ENCODE measurements around the gene CLEC11A.

- no peak for TF ChIP-seq CEBPB (IDR thresholded peaks at IDR 0.05; ENCODE audit: low read depth, low read length)
- no peak for TF ChIP-seq CTCF (IDR thresholded peaks at IDR 0.05; ENCODE audit: control extremely low read depth in 1 of 3, insufficient read depth in 1 of 3, low read depth in 1 of 3, low read length in 3 of 3)
- no peak for TF ChIP-seq POLR2AphosphoS5 (IDR thresholded peaks at IDR 0.05; ENCODE audit: low read depth, low read length)
- no peak for TF ChIP-seq POLR2A (IDR thresholded peaks at IDR 0.05; ENCODE audit: control extremely low read depth in 1 of 2, low read depth in 2 of 2, low read length in 2 of 2)
- TF ChIP-seq EGR1 (IDR thresholded peaks at IDR 0.05; ENCODE audit: borderline replicate concordance, low read depth, low read length), result no peak
- TF ChIP-seq TEAD4 (IDR thresholded peaks at IDR 0.05; ENCODE audit: low read depth, low read length), result no peak
- TF ChIP-seq SIRT6 (IDR thresholded peaks at IDR 0.05; ENCODE audit: low read length), result no peak
- no peak for TF ChIP-seq ATF3 (IDR thresholded peaks at IDR 0.05; ENCODE audit: insufficient read depth, low read depth, low read length)
- TF ChIP-seq ZNF274 (IDR thresholded peaks at IDR 0.05; ENCODE audit: borderline replicate concordance, extremely low read depth, low read length), result no peak
- TF ChIP-seq, protein P1, sequence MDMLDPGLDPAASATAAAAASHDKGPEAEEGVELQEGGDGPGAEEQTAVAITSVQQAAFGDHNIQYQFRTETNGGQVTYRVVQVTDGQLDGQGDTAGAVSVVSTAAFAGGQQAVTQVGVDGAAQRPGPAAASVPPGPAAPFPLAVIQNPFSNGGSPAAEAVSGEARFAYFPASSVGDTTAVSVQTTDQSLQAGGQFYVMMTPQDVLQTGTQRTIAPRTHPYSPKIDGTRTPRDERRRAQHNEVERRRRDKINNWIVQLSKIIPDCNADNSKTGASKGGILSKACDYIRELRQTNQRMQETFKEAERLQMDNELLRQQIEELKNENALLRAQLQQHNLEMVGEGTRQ (IDR thresholded peaks at IDR 0.05; ENCODE audit: low read length), result no peak
- TF ChIP-seq MAX (IDR thresholded peaks at IDR 0.05), result no peak
- TF ChIP-seq SIN3A (conservative IDR thresholded peaks at IDR 0.05 in 1 of 2, IDR thresholded peaks at IDR 0.05 in 1 of 2; ENCODE audit: low read depth in 1 of 2, low read length in 2 of 2), result no peak
Measured at GRCh38 chr19:50694815-50695145, 28.4 kb upstream of the CLEC11A start.
